Mesenchymal stem cell (in vitro differentiated cells and primary cell): Measurements from ENCODE around the gene SYT9.

Source experiments
- DNase-seq: peaks from one replicate; pipeline ENCODE4 v3.0.0-alpha.2; 2013
- H2AFZ ChIP-seq: one replicate; pipeline ENCODE4 v1.6.1; 2013; ENCODE audit warnings: low read depth, mild to moderate bottlenecking, control low read depth, inconsistent platforms, low read length, moderate library complexity
- H2AK5ac ChIP-seq: 2 replicates; pipeline ENCODE4 v1.6.1; 2013; ENCODE audit warnings: low read length, moderate library complexity, mild to moderate bottlenecking, inconsistent platforms; ENCODE audit not compliant: severe bottlenecking
- H2BK120ac ChIP-seq: one replicate; pipeline ENCODE4 v1.6.1; 2013; ENCODE audit warnings: low read depth, mild to moderate bottlenecking, inconsistent platforms, low read length, moderate library complexity
- H2BK12ac ChIP-seq, 2 experiments: one replicate each; pipeline ENCODE4 v1.6.1; 2013; ENCODE audit warnings: inconsistent platforms in 2 of 2, low read length in 2 of 2, mild to moderate bottlenecking in 2 of 2, moderate library complexity in 2 of 2, control low read depth in 1 of 2
- H2BK15ac ChIP-seq: one replicate; pipeline ENCODE4 v1.6.1; 2013; ENCODE audit warnings: mild to moderate bottlenecking, low read depth, inconsistent platforms; ENCODE audit not compliant: poor library complexity, severe bottlenecking
- H2BK5ac ChIP-seq: 2 replicates; pipeline ENCODE4 v1.6.1; 2013; ENCODE audit warnings: low read depth, mild to moderate bottlenecking, low read length, control low read depth, inconsistent platforms; ENCODE audit not compliant: poor library complexity, severe bottlenecking
- H3K14ac ChIP-seq, 2 experiments: one replicate each; pipeline ENCODE4 v1.6.1; 2013; ENCODE audit warnings: inconsistent platforms in 2 of 2, low read length in 2 of 2, control low read depth in 1 of 2, mild to moderate bottlenecking in 1 of 2, moderate library complexity in 1 of 2
- H3K18ac ChIP-seq, 2 experiments: one replicate each; pipeline ENCODE4 v1.6.1; 2013; ENCODE audit warnings: inconsistent platforms in 2 of 2, low read length in 2 of 2, control low read depth in 1 of 2, low read depth in 1 of 2, mild to moderate bottlenecking in 1 of 2
- H3K23ac ChIP-seq, 2 experiments: one replicate each; pipeline ENCODE4 v1.6.1; 2013; ENCODE audit warnings: inconsistent platforms in 2 of 2, low read length in 2 of 2, mild to moderate bottlenecking in 2 of 2, moderate library complexity in 2 of 2, control low read depth in 1 of 2
- H3K27ac ChIP-seq: 2 replicates; pipeline ENCODE4 v1.5.1; 2013; ENCODE audit warnings: mild to moderate bottlenecking, moderate library complexity, low read length, control low read depth, inconsistent platforms; ENCODE audit not compliant: poor library complexity, severe bottlenecking
- H3K27me3 ChIP-seq, 2 experiments: 2 replicates each; pipeline versions ENCODE4 v1.6.1 to v1.7.0; 2013; ENCODE audit warnings: low read length in 2 of 2, mild to moderate bottlenecking in 2 of 2, moderate library complexity in 2 of 2, control low read depth in 1 of 2, inconsistent platforms in 1 of 2; ENCODE audit not compliant: control insufficient read depth in 1 of 2, insufficient read depth in 1 of 2
- H3K36me3 ChIP-seq, 2 experiments: 2 replicates each; pipeline versions ENCODE4 v1.6.1 to v1.7.0; 2013; ENCODE audit warnings: low read length in 2 of 2, control low read depth in 1 of 2, inconsistent platforms in 1 of 2, low read depth in 1 of 2, mild to moderate bottlenecking in 1 of 2; ENCODE audit not compliant: insufficient read depth in 2 of 2, control insufficient read depth in 1 of 2
- H3K4ac ChIP-seq, 2 experiments: one replicate each; pipeline ENCODE4 v1.6.1; 2013; ENCODE audit warnings: inconsistent platforms in 2 of 2, low read length in 2 of 2, mild to moderate bottlenecking in 2 of 2, moderate library complexity in 2 of 2, control low read depth in 1 of 2, low read depth in 1 of 2
- H3K4me1 ChIP-seq: 2 replicates; pipeline ENCODE4 v1.6.1; 2013; ENCODE audit warnings: low read depth, low read length, control low read depth; ENCODE audit not compliant: control insufficient read depth, insufficient read depth
- H3K4me2 ChIP-seq: 2 replicates; pipeline ENCODE4 v1.6.1; 2013; ENCODE audit warnings: low read length, mild to moderate bottlenecking, inconsistent platforms; ENCODE audit not compliant: poor library complexity, severe bottlenecking
- H3K4me3 ChIP-seq, 2 experiments: 2 replicates each; pipeline versions ENCODE4 v1.5.1 to v1.7.0; 2013; ENCODE audit warnings: low read length in 2 of 2, mild to moderate bottlenecking in 2 of 2, control low read depth in 1 of 2, low read depth in 1 of 2; ENCODE audit not compliant: insufficient read depth in 1 of 2
- H3K79me1 ChIP-seq: replicated peaks from 2 replicates; pipeline ENCODE4 v1.6.1; 2013; ENCODE audit warnings: mild to moderate bottlenecking, control low read depth, low read length, inconsistent platforms; ENCODE audit not compliant: poor library complexity, severe bottlenecking
- H3K9ac ChIP-seq: 2 replicates; pipeline ENCODE4 v1.7.0; 2013; ENCODE audit warnings: mild to moderate bottlenecking, low read length, moderate library complexity
- H3K9me3 ChIP-seq: 2 replicates; pipeline ENCODE4 v1.7.0; 2013; ENCODE audit warnings: mild to moderate bottlenecking, low read length; ENCODE audit not compliant: control insufficient read depth
- H4K8ac ChIP-seq: one replicate; pipeline ENCODE4 v1.6.1; 2013; ENCODE audit warnings: inconsistent platforms, mild to moderate bottlenecking, low read length, moderate library complexity
- H4K91ac ChIP-seq: one replicate; pipeline ENCODE4 v1.6.1; 2013; ENCODE audit warnings: mild to moderate bottlenecking, low read length, inconsistent platforms
- WGBS: methylation state at CpG from one replicate; pipeline ENCODE4 v1.1.7; 2013; ENCODE audit warnings: mixed read lengths; 5-methylcytosine and 5-hydroxymethylcytosine counted together

The SYT9 gene

DNA sequence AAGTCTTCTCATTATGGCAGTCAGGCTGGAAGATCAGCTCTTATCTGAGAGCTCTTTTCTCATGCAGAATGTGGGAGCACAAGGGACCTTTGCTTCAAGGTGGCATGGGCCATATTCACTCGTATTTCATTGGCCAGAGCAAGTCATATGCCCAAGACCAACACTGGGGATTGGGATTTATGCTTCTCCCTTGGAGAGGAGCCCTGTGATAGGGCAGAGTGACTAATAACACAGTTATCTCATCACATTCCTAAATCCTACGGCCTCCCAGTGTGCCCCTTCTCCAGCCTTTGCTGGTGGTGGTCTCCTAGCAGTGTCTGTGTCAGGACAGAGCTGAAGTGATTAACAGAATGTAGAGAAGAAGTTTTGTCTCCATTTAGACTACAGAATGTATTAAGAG lies 48.6 kb downstream of the SYT9 start:
- DNase-seq: no peak
- H3K27ac ChIP-seq: no peak overlapping the region
- H3K36me3 ChIP-seq: no peaks in the 10 kb centered on the region
- no peak overlapping the region for H3K14ac ChIP-seq
- 25% methylated on average over 2 of the region's 2 CpGs for WGBS
- H2BK120ac ChIP-seq: no peak overlapping the region
- no peaks in the 10 kb centered on the region for H3K79me1 ChIP-seq
- no peak overlapping the region for H2BK15ac ChIP-seq
- no peak overlapping the region for H2AFZ ChIP-seq
- no peak overlapping the region for H2BK5ac ChIP-seq
- H3K4me3 ChIP-seq: no peak overlapping the region
- no peak overlapping the region for H3K4ac ChIP-seq
- H3K4me2 ChIP-seq: no peak overlapping the region
- no peak overlapping the region for H4K91ac ChIP-seq
- no peaks in the 10 kb centered on the region for H3K9me3 ChIP-seq
- no peaks in the 10 kb centered on the region for H3K4me1 ChIP-seq
- H2BK12ac ChIP-seq: no peak overlapping the region
- H3K23ac ChIP-seq: no peak overlapping the region
- H3K9ac ChIP-seq: no peak overlapping the region
- no peaks in the 10 kb centered on the region for H3K27me3 ChIP-seq
- no peak overlapping the region for H3K18ac ChIP-seq
- H2AK5ac ChIP-seq: no peak overlapping the region
- H4K8ac ChIP-seq: no peak overlapping the region

DNA sequence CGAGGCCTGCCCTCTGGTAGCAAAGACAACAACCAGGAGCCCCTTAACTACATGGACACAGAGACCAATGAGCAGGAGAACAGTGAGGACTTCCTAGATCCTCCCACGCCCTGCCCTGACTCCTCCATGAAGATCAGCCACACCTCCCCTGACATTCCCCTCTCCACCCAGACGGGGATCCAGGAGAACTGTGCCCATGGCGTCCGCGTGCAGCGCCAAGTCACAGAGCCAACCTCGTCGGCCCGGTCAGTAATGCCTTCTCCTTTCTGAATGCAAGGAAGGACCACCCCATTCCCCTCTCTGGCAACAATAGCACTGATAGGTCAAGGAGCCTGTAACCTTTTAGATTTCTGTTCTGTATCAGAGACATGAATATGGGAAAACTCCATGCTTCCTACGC lies 51.4 kb downstream of the SYT9 start:
- Histone ChIP-seq H3K79me1 (no peaks in the 10 kb centered on the region), H2BK12ac (no peak overlapping the region), H3K23ac (no peak overlapping the region), H3K14ac (no peak overlapping the region), H3K27ac (no peak overlapping the region), H3K18ac (no peak overlapping the region), H4K8ac (no peak overlapping the region), H3K4me1 (no peaks in the 10 kb centered on the region), H3K9ac (no peak overlapping the region), H2BK120ac (no peak overlapping the region), H3K9me3 (no peaks in the 10 kb centered on the region), H2AFZ (no peak overlapping the region), H3K27me3 (no peaks in the 10 kb centered on the region), H3K4ac (no peak overlapping the region), H2BK15ac (no peak overlapping the region), H4K91ac (no peak overlapping the region), H3K4me2 (no peak overlapping the region), H3K36me3 (no peaks in the 10 kb centered on the region), H2AK5ac (no peak overlapping the region), H2BK5ac (no peak overlapping the region), H3K4me3 (no peak overlapping the region)
- WGBS: 78% methylated on average over 10 of the region's 11 CpGs
- DNase-seq: no peak

DNA sequence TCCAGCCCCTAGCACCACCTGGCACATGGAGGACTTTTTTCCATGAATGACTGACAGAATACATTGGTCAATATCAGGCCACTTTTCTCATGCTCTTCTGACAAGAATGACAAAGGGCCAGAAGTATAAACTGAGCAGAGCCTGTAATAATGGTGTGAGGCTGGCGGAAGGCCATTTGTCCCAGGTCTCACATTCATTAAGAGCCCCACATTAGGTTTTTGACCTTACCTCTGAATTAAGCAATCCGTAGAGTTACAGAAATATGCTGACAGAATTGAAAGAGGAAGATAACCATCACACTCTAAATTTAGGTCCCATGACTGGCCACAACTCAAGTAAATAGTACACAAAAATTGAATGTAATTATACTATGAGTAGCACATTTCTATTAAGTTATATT lies 55.2 kb downstream of the SYT9 start:
- Histone ChIP-seq H2AFZ (no peak overlapping the region), H4K91ac (no peak overlapping the region), H3K4me2 (no peak overlapping the region), H3K4me3 (no peak overlapping the region), H3K79me1 (no peaks in the 10 kb centered on the region), H3K23ac (no peak overlapping the region), H3K14ac (no peak overlapping the region), H3K27ac (no peak overlapping the region), H3K9me3 (no peaks in the 10 kb centered on the region), H2BK12ac (no peak overlapping the region), H2BK120ac (no peak overlapping the region), H2BK15ac (no peak overlapping the region), H3K18ac (no peak overlapping the region), H3K9ac (no peak overlapping the region), H2AK5ac (no peak overlapping the region), H3K36me3 (no peaks in the 10 kb centered on the region), H2BK5ac (no peak overlapping the region), H4K8ac (no peak overlapping the region), H3K4ac (no peak overlapping the region), H3K4me1 (no peaks in the 10 kb centered on the region), H3K27me3 (peaks cover 0 to 2% of the 10 kb centered on the region in 2 experiments)
- no peak for DNase-seq
- WGBS: no CpG with 5 or more reads among the region's 2 CpGs

DNA sequence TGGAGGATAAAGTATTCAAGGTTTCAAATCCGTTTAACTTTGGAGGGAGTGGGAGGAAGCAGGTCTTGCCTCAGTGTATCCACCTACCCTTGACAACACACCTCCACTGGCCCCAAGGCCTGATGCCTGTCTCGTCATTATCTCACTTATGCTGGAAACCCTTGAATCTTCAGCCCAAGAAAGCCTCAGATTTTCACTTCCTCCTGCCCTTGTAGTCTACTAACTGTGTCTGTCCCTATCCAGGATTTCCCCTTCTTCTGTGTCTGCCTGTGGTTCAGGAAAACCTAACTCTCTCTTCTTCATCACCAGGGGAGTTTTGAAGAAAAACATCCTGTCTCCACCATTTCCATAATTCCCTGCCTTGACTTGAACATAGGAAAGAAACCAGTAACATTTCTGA lies 56.1 kb downstream of the SYT9 start:
- Histone ChIP-seq H4K8ac (no peak overlapping the region), H4K91ac (no peak overlapping the region), H3K27me3 (peaks cover 0 to 2% of the 10 kb centered on the region in 2 experiments), H3K23ac (no peak overlapping the region), H3K79me1 (no peaks in the 10 kb centered on the region), H3K36me3 (no peaks in the 10 kb centered on the region), H3K4ac (no peak overlapping the region), H3K18ac (no peak overlapping the region), H3K14ac (no peak overlapping the region), H2BK12ac (no peak overlapping the region), H3K27ac (no peak overlapping the region), H3K4me1 (no peaks in the 10 kb centered on the region), H3K4me3 (no peak overlapping the region), H2BK15ac (no peak overlapping the region), H2AK5ac (no peak overlapping the region), H2BK120ac (no peak overlapping the region), H3K4me2 (no peak overlapping the region), H2AFZ (no peak overlapping the region), H3K9me3 (no peaks in the 10 kb centered on the region), H2BK5ac (no peak overlapping the region), H3K9ac (no peak overlapping the region)
- WGBS: 73% methylated on average over 2 of the region's 2 CpGs
- DNase-seq: no peak
